Peyer's patch (tissue), 4 donors: ENCODE measurements around the gene B3GNT5. TPM values are rescaled to one million over a fixed set of nuclear protein-coding genes. Genes with fewer than 3 reads are reported as not detected.

ENCODE experiments used
- DNase-seq, 3 donors: peaks; one replicate each; pipeline ENCODE4 v3.0.0-alpha.2; 2017 to 2019
- H3K27ac ChIP-seq, 4 donors: fragments of 200-600 bp; sonication (generic); one replicate each; pipeline ENCODE4 v1.5.1; 2016 to 2019
- H3K27me3 ChIP-seq, 2 donors: fragments of 200-600 bp; sonication (generic); one replicate each; pipeline ENCODE4 v1.5.1; 2019
- H3K36me3 ChIP-seq, 3 donors: fragments of 200-600 bp; sonication (generic); one replicate each; pipeline ENCODE4 v1.5.1; 2016 to 2019
- H3K4me1 ChIP-seq, 4 donors: fragments of 200-600 bp; sonication (generic); one replicate each; pipeline ENCODE4 v1.5.1; 2016 to 2019
- H3K4me3 ChIP-seq, 4 donors: fragments of 200-600 bp; sonication (generic); 1 replicate in 3 of 4; 2 replicates in 1 of 4; pipeline ENCODE4 v1.5.1; 2016 to 2019; ENCODE audit warnings: mild to moderate bottlenecking in 1 of 4
- H3K9me3 ChIP-seq, 4 donors: fragments of 200-600 bp; sonication (generic); one replicate each; pipeline ENCODE4 v1.5.1; 2016 to 2019; ENCODE audit warnings: mild to moderate bottlenecking in 1 of 4
- POLR2A ChIP-seq, 2 donors: fragments of 450-650 bp; IDR thresholded peaks; one replicate each; pipeline ENCODE4 v1.5.1; 2017; ENCODE audit warnings: antibody characterized with exemption in 2 of 2, mild to moderate bottlenecking in 2 of 2, moderate library complexity in 2 of 2
- total RNA-seq, 4 donors: library from RNA; depleted of rRNA; stranded (reverse); fragments of >200 nt; gene quantifications; one replicate each; pipeline ENCODE4 v1.1.0, GENCODE V29; 2016
- TF ChIP-seq, protein P1 (sequence below), 6 experiments: fragments of 450-650 bp in 4 of 6; fragments of 200-600 bp in 2 of 6; sonication (generic) in 1 of 6; IDR thresholded peaks; one replicate each; pipeline ENCODE4 v1.5.1; 2017 to 2019; ENCODE audit warnings: antibody characterized with exemption in 6 of 6, mild to moderate bottlenecking in 3 of 6, moderate library complexity in 1 of 6

B3GNT5 gene
- total RNA-seq, 4 donors from 2014 or later: 15.7 to 66.2 (median 42.2) TPM

DNA sequence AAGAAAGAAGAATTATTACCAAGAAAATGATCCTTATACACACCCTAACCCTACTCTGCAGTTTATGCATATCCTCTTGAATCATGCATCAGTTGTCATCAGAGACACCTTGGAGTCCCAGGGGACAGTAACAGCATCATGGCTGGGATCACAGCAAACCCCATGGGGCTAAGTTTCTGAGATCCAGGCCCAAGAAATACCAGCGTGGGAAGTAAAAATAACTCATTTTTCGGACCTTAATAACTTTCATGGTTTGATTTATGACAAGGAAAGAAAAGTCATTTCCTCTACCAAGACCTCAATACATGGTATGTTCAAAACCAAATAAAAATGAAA, 38.8 kb upstream of the B3GNT5 start:
- H3K4me1 ChIP-seq: peaks cover 0 to 7% (median 0%) of the 10 kb centered on the region in 4 donors
- H3K36me3 ChIP-seq: no peaks in the 10 kb centered on the region
- no peak overlapping the region for H3K4me3 ChIP-seq
- no peak for DNase-seq
- no peaks in the 10 kb centered on the region for H3K27me3 ChIP-seq
- no peak overlapping the region for H3K27ac ChIP-seq
- TF ChIP-seq POLR2A (IDR thresholded peaks at IDR 0.05): no peak
- TF ChIP-seq, protein P1, sequence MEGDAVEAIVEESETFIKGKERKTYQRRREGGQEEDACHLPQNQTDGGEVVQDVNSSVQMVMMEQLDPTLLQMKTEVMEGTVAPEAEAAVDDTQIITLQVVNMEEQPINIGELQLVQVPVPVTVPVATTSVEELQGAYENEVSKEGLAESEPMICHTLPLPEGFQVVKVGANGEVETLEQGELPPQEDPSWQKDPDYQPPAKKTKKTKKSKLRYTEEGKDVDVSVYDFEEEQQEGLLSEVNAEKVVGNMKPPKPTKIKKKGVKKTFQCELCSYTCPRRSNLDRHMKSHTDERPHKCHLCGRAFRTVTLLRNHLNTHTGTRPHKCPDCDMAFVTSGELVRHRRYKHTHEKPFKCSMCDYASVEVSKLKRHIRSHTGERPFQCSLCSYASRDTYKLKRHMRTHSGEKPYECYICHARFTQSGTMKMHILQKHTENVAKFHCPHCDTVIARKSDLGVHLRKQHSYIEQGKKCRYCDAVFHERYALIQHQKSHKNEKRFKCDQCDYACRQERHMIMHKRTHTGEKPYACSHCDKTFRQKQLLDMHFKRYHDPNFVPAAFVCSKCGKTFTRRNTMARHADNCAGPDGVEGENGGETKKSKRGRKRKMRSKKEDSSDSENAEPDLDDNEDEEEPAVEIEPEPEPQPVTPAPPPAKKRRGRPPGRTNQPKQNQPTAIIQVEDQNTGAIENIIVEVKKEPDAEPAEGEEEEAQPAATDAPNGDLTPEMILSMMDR (IDR thresholded peaks at IDR 0.05): no peak
- no peaks in the 10 kb centered on the region for H3K9me3 ChIP-seq

DNA sequence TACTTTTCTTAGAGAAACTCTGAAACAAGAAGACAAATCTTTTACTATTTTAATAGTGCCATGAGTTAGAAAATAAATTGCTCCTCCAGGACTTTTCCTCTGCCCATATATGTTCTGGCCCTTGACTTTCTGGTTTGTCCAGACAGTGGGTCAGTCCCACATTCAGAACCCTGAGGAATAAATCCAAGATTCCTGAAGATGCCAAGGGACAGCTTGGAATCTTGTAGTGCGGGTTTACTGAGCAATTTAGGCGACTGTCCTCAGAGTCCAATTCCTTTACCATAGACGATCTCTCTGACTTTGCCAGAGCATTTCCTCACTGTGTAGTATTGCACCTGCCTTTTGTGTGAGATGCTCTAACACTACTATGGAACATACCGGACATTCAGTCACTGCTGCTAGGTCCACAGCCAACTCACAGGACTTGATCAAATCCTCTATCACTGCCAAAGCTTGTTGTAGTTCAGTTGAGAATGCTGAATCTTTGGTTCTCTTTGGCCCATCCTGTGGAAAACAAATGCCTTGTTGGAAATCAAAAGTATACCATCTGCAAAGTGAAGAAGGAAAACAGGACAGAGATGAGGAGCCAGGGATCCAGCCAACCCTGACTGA, 37.4 kb upstream of the B3GNT5 start:
- H3K4me3 ChIP-seq: no peak overlapping the region
- TF ChIP-seq, protein P1 (IDR thresholded peaks at IDR 0.05): no peak
- TF ChIP-seq POLR2A (IDR thresholded peaks at IDR 0.05): no peak
- H3K9me3 ChIP-seq: no peaks in the 10 kb centered on the region
- H3K27me3 ChIP-seq: no peaks in the 10 kb centered on the region
- no peaks in the 10 kb centered on the region for H3K36me3 ChIP-seq
- no peak for DNase-seq
- no peak overlapping the region for H3K27ac ChIP-seq
- peaks cover 0 to 7% (median 0%) of the 10 kb centered on the region in 4 donors for H3K4me1 ChIP-seq

DNA sequence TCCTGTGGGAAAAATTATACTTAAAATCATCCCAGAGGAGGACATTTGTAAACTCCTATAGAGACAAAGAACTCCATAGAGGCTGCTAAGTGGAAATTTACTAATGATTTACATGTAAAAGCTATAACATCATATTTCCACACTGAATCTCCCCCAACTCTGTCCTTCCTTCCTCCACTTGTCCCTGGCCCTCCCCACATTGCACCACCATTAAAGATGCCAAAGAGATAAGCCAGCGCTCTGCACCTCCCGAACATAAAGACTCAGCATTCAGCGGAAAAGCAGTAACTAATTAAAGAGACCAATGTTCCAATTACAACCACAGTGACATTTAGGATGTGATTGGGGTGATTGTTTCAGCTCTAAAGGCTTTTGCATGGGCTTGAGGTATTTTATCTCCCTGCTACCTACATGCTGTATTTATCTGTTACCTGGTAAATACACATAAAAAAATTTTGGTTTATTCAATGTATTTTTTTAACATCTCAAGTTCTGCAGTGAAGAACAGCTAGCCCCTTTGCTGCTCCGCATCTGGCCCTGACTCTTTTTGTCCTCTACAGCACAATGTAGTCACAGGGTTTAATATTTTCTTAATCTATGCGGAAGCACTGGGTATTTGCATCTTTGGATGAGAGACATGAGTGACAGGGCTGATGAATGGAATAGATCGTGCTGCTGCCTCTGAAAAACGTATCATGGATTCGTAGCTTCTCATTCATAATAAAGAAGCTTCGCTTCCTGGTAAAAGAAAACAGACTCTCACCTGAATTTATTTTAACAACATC, 35.3 kb upstream of the B3GNT5 start:
- peak overlapping the region in 1 of 4 donors; percentile 16 for H3K4me3 ChIP-seq
- H3K36me3 ChIP-seq: no peaks in the 10 kb centered on the region
- no peak for DNase-seq
- peaks cover 0 to 7% (median 0%) of the 10 kb centered on the region in 4 donors for H3K4me1 ChIP-seq
- no peak overlapping the region for H3K27ac ChIP-seq
- TF ChIP-seq POLR2A (IDR thresholded peaks at IDR 0.05): no peak
- TF ChIP-seq, protein P1 (IDR thresholded peaks at IDR 0.05): no peak
- no peaks in the 10 kb centered on the region for H3K9me3 ChIP-seq
- no peaks in the 10 kb centered on the region for H3K27me3 ChIP-seq

DNA sequence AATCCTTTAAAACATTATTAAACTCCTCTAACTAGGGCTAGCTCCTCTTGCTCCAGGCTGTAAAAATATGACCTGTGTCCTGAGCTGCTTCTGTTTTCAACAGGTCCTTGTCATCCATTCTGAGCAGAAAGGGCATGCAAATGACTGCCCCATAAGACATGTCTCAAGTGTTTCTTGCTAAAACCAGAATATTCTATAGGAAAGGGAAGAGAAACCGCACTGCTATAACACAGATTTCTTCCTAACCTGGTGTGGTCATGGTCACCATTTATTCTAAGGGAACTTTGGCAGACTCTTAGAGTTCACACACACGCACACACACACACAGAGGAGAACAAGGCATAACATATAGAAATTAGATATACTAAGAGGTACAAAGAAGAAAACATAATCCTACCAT, 34.2 kb upstream of the B3GNT5 start:
- TF ChIP-seq POLR2A (IDR thresholded peaks at IDR 0.05): no peak
- TF ChIP-seq, protein P1 (IDR thresholded peaks at IDR 0.05): no peak
- DNase-seq: no peak
- Histone ChIP-seq H3K4me1 (peaks cover 0 to 14% (median 0%) of the 10 kb centered on the region in 4 donors), H3K36me3 (no peaks in the 10 kb centered on the region), H3K27ac (no peak overlapping the region), H3K4me3 (no peak overlapping the region), H3K9me3 (no peaks in the 10 kb centered on the region), H3K27me3 (no peaks in the 10 kb centered on the region)

DNA sequence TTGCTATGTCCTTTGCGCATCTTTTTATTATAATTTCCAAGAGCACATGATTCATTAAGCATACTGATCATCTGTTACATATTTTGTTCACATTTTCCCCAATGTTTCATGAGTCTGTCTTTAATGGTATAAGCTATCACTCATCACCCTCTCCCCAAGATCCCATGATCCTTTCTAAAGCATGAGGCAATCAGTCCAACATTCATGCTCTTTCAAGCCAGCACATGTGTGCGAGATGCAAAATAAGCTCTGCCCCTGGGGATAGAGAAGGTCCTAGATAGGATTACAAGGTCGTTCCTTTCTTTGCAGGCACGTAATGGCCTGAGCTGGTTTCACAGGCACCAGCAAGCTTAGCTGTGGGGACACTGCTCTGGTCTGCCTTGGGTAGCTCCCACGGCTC, 32.2 kb upstream of the B3GNT5 start:
- no peak for DNase-seq
- Histone ChIP-seq H3K36me3 (no peaks in the 10 kb centered on the region), H3K4me3 (no peak overlapping the region), H3K9me3 (no peaks in the 10 kb centered on the region), H3K27ac (no peak overlapping the region), H3K4me1 (peaks cover 0 to 9% (median 0%) of the 10 kb centered on the region in 4 donors), H3K27me3 (no peaks in the 10 kb centered on the region)
- TF ChIP-seq, protein P1 (IDR thresholded peaks at IDR 0.05): no peak
- TF ChIP-seq POLR2A (IDR thresholded peaks at IDR 0.05): no peak
